HCT116 (cell line): ENCODE results near the gene CFAP46. TPM values are rescaled to one million over a fixed set of nuclear protein-coding genes. Genes with fewer than 3 reads are reported as not detected.

Experiments used
- ATAC-seq: fragments of 200-7000 bp; cut with Tn5 transposase; 2 replicates; pipeline ENCODE4 v1.9.1; 2020; ENCODE audit warnings: mild to moderate bottlenecking, moderate library complexity
- BruUV-seq: library from RNA; stranded (reverse); fragments of 400-500 nt; replicated peaks from 2 replicates; lab custom pipeline; 2021; lab: Mats Ljungman, UMichigan
- CTCF ChIA-PET: fragments of 300-600 bp; sonication (Branson Sonifier 250); formaldehyde crosslinking; loops from one replicate; lab custom pipeline; 2021; ENCODE audit warnings: antibody characterized with exemption; lab: Charles Lee
- POLR2A ChIA-PET: fragments of 300-600, 350-600 bp; sonication (Branson Sonifier 250); formaldehyde crosslinking; loops from one replicate; lab custom pipeline; 2021; ENCODE audit warnings: antibody characterized with exemption; lab: Charles Lee
- RAD21 ChIA-PET, 2 experiments: fragments of 300-600 bp; sonication (Branson Sonifier 250); formaldehyde crosslinking; loops; one replicate each; lab custom pipeline; 2023; ENCODE audit warnings: low total read pairs in 2 of 2; ENCODE audit not compliant: uncharacterized antibody in 2 of 2, unreplicated experiment in 2 of 2, low non-redundant PET in 1 of 2; lab: Charles Lee
- DNase-seq: peaks from one replicate; pipeline ENCODE4 v3.0.0-alpha.2; 2010; ENCODE audit warnings: low read depth, low spot score
- H2AFZ ChIP-seq: fragments of 200-600 bp; shearing (Covaris generic), sonication (generic); 2 replicates; pipeline ENCODE4 v1.6.1; 2017; ENCODE audit warnings: low read depth, mixed run types, mixed read lengths, antibody characterized with exemption, low read length; ENCODE audit not compliant: poor library complexity, severe bottlenecking
- H3K27ac ChIP-seq: 2 replicates; pipeline ENCODE4 v1.5.1; 2012; ENCODE audit warnings: low read depth, low read length
- H3K27me3 ChIP-seq: fragments of 200-600 bp; sonication (generic); 2 replicates; pipeline ENCODE4 v1.6.1; 2016; ENCODE audit warnings: mixed run types, low read length, mixed read lengths; ENCODE audit not compliant: insufficient read depth
- H3K36me3 ChIP-seq, 2 experiments: fragments of 200-500 bp in 1 of 2; fragments of 200-600 bp in 1 of 2; sonication (Bioruptor generic) in 1 of 2; sonication (generic) in 1 of 2; 2 replicates each; pipeline versions ENCODE4 v1.5.1 to v1.6.1; 2014 to 2016; ENCODE audit warnings: low read length in 2 of 2, inconsistent platforms in 1 of 2, mixed read lengths in 1 of 2, mixed run types in 1 of 2; ENCODE audit not compliant: insufficient read depth in 2 of 2, control insufficient read depth in 1 of 2
- H3K4me1 ChIP-seq, 2 experiments: fragments of 200-600 bp in 1 of 2; sonication (generic) in 1 of 2; 2 replicates each; pipeline versions ENCODE4 v1.5.1 to v1.6.1; 2012 to 2017; ENCODE audit warnings: low read length in 2 of 2, inconsistent platforms in 1 of 2, mild to moderate bottlenecking in 1 of 2, mixed read lengths in 1 of 2, mixed run types in 1 of 2, moderate library complexity in 1 of 2; ENCODE audit not compliant: insufficient read depth in 2 of 2, control insufficient read depth in 1 of 2
- H3K4me2 ChIP-seq: fragments of 200-600 bp; sonication (generic); 2 replicates; pipeline ENCODE4 v1.6.1; 2017; ENCODE audit warnings: mixed run types, low read length, mixed read lengths
- H3K4me3 ChIP-seq, 2 experiments: fragments of 200-600 bp in 1 of 2; sonication (generic) in 1 of 2; replicated peaks in 1 of 2; 2 replicates each; pipeline ENCODE4 v1.5.1; 2011 to 2016; ENCODE audit warnings: low read length in 2 of 2, control low read depth in 1 of 2, low read depth in 1 of 2, mild to moderate bottlenecking in 1 of 2, mixed read lengths in 1 of 2, mixed run types in 1 of 2
- H3K79me2 ChIP-seq: fragments of 200-600 bp; sonication (generic); 2 replicates; pipeline ENCODE4 v1.6.1; 2017; ENCODE audit warnings: mild to moderate bottlenecking, mixed run types, low read length, moderate library complexity, mixed read lengths; ENCODE audit not compliant: insufficient read depth
- H3K9ac ChIP-seq: fragments of 200-600 bp; sonication (generic); 2 replicates; pipeline ENCODE4 v1.6.1; 2016; ENCODE audit warnings: low read length, mixed read lengths
- H3K9me2 ChIP-seq: fragments of 200-600 bp; sonication (generic), shearing (Covaris generic); 2 replicates; pipeline ENCODE4 v1.6.1; 2017; ENCODE audit warnings: mixed run types, mild to moderate bottlenecking, moderate library complexity; ENCODE audit not compliant: insufficient read depth
- H3K9me3 ChIP-seq, 2 experiments: fragments of 200-500 bp in 1 of 2; fragments of 200-600 bp in 1 of 2; sonication (Bioruptor generic) in 1 of 2; sonication (generic) in 1 of 2; 2 replicates each; pipeline ENCODE4 v1.6.1; 2014 to 2017; ENCODE audit warnings: low read length in 2 of 2, mixed read lengths in 2 of 2, inconsistent platforms in 1 of 2, low read depth in 1 of 2, mild to moderate bottlenecking in 1 of 2, mixed run types in 1 of 2, moderate library complexity in 1 of 2; ENCODE audit not compliant: control insufficient read depth in 1 of 2, insufficient read depth in 1 of 2
- H4K20me1 ChIP-seq: fragments of 200-600 bp; sonication (generic), shearing (Covaris generic); 2 replicates; pipeline ENCODE4 v1.6.1; 2017; ENCODE audit warnings: mixed run types, mild to moderate bottlenecking, moderate library complexity; ENCODE audit not compliant: insufficient read depth
- ATF3 ChIP-seq: IDR thresholded peaks from 2 replicates; pipeline ENCODE4 v1.6.1; 2012
- CEBPB ChIP-seq: IDR thresholded peaks from 2 replicates; pipeline ENCODE4 v1.6.1; 2012; ENCODE audit warnings: low read depth
- CTCF ChIP-seq, 3 experiments: fragments of 200-600 bp in 1 of 3; sonication (generic) in 1 of 3; IDR thresholded peaks in 2 of 3; conservative IDR thresholded peaks in 1 of 3; 2 replicates each; pipeline ENCODE4 v1.5.1; 2012 to 2017; ENCODE audit warnings: low read depth in 2 of 3, low read length in 2 of 3, antibody characterized with exemption in 1 of 3, borderline replicate concordance in 1 of 3, control low read depth in 1 of 3, mild to moderate bottlenecking in 1 of 3, mixed read lengths in 1 of 3, mixed run types in 1 of 3, moderate library complexity in 1 of 3; ENCODE audit not compliant: insufficient read depth in 1 of 3
- EGR1 ChIP-seq: IDR thresholded peaks from 2 replicates; pipeline ENCODE4 v1.6.1; 2012; ENCODE audit warnings: low read depth
- EZH2 ChIP-seq: fragments of 200-600 bp; sonication (generic); IDR thresholded peaks from 2 replicates; pipeline ENCODE4 v1.6.1; 2017; ENCODE audit warnings: antibody characterized with exemption, mixed run types
- EZH2phosphoT487 ChIP-seq: fragments of 200-600 bp; IDR thresholded peaks from 2 replicates; pipeline ENCODE4 v1.6.1; 2018; ENCODE audit warnings: antibody characterized with exemption, borderline replicate concordance
- JUND ChIP-seq: IDR thresholded peaks from 2 replicates; pipeline ENCODE4 v1.6.1; 2012
- RAD21 ChIP-seq: IDR thresholded peaks from 2 replicates; pipeline ENCODE4 v1.6.1; 2012; ENCODE audit warnings: low read depth, mild to moderate bottlenecking
- REST ChIP-seq: IDR thresholded peaks from 2 replicates; pipeline ENCODE4 v1.6.1; 2012; ENCODE audit warnings: low read depth
- SP1 ChIP-seq: IDR thresholded peaks from 2 replicates; pipeline ENCODE4 v1.6.1; 2012; ENCODE audit warnings: low read depth
- TCF7L2 ChIP-seq: IDR thresholded peaks from 2 replicates; pipeline ENCODE4 v1.7.0; 2011; ENCODE audit warnings: borderline replicate concordance, inconsistent platforms; ENCODE audit not compliant: insufficient read depth, insufficient read length; ENCODE audit errors: extremely low read depth
- YY1 ChIP-seq: IDR thresholded peaks from 2 replicates; pipeline ENCODE4 v1.6.1; 2011; ENCODE audit warnings: low read length, low read depth, moderate library complexity, mild to moderate bottlenecking; ENCODE audit not compliant: insufficient replicate concordance; ENCODE audit errors: extremely low read depth
- ZNF274 ChIP-seq: fragments of 200-500 bp; sonication (Bioruptor generic); IDR thresholded peaks from 2 replicates; pipeline ENCODE4 v1.6.1; 2014; ENCODE audit warnings: mild to moderate bottlenecking, low read depth, low read length, inconsistent platforms
- intact Hi-C: fragments of 100-400 bp; cut with micrococcal nuclease; formaldehyde crosslinking; loops from 2 replicates; pipeline ENCODE4 v1.10.0; 2022
- total RNA-seq: library from RNA; stranded (reverse); gene quantifications from one replicate; pipeline ENCODE4 v1.2.1, GENCODE V29; 2021; ENCODE audit not compliant: unreplicated experiment

Gene CFAP46
- total RNA-seq, 1 experiment from 2014 or later, result 1.4 TPM

GRCh38 chr10:132787495-132788179, 154.7 kb downstream of the CFAP46 start:
- Histone ChIP-seq H3K4me2 (no peak overlapping the region), H3K4me3 (no peak overlapping the region), H2AFZ (no peak overlapping the region), H3K9me2 (no peaks in the 10 kb centered on the region), H3K9me3 (no peaks in the 10 kb centered on the region), H4K20me1 (no peaks in the 10 kb centered on the region), H3K79me2 (no peaks in the 10 kb centered on the region), H3K27ac (no peak overlapping the region), H3K27me3 (no peaks in the 10 kb centered on the region), H3K9ac (no peak overlapping the region), H3K36me3 (no peaks in the 10 kb centered on the region), H3K4me1 (no peaks in the 10 kb centered on the region)
- no TSS peak for BruUV-seq
- ChIA-PET CTCF (no interaction called here), RAD21 (no interaction called here), POLR2A (no interaction called here)
- no peak for TF ChIP-seq RAD21
- no peak for TF ChIP-seq EZH2
- TF ChIP-seq CEBPB, result no peak
- TF ChIP-seq SP1, result no peak
- TF ChIP-seq ZNF274, result no peak
- TF ChIP-seq CTCF (IDR thresholded peaks at IDR 0.05 in 2 of 3, conservative IDR thresholded peaks at IDR 0.05 in 1 of 3; ENCODE audit: borderline replicate concordance in 1 of 3, insufficient read depth in 1 of 3, low read depth in 2 of 3, low read length in 2 of 3), result no peak
- TF ChIP-seq EGR1, result no peak
- no peak for TF ChIP-seq JUND
- TF ChIP-seq REST, result no peak
- no peak for TF ChIP-seq EZH2phosphoT487
- TF ChIP-seq TCF7L2, result no peak
- no peak for TF ChIP-seq ATF3
- TF ChIP-seq YY1, result no peak
- DNase-seq (no peak), ATAC-seq (no peak)
- intact Hi-C loops, result no loop called here
